OCI-LY3 (cell line): ENCODE results near the gene CNTNAP2.

Source experiments
- CTCF ChIP-seq: fragments of 200-600, 300-600 bp; sonication (generic); IDR thresholded peaks from 2 replicates; pipeline ENCODE4 v1.5.1; 2014; ENCODE audit warnings: antibody characterized with exemption, low read length, low read depth
- EZH2phosphoT487 ChIP-seq: fragments of 200-600 bp; shearing (Covaris generic); IDR thresholded peaks from 2 replicates; pipeline ENCODE4 v1.6.1; 2018; ENCODE audit warnings: antibody characterized with exemption, mixed run types, low read depth

DNA sequence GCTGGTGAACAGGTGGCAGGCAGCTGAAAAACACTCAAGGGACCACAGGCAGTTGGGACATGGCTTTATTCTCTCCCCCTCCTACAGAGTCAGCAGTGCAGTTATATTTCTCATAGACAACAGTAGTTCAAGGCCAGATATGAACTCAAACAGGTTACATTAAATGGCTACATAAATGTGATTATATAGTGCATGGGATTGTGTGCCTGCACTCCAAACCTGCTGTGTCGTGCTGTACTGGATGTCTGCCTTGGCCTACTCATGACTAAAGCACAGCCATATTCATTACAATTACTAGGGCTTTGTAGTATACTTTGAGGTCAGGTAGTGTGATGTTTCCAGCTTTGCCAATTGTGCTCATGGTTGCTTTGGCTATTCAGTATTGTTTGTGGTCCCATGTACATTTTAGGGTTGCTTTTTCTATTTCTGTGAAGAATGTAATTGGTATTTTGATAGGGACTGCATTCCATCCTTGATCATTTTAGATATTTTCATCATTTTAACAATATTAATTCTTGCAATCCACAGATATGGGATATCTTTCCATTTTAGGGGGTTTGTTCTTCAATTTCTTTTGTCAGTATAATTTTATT, 393.6 kb downstream of the CNTNAP2 start:
- TF ChIP-seq CTCF (no peak), EZH2phosphoT487 (no peak)
